ENCODE results near the gene OGA. TPM values are rescaled to one million over a fixed set of nuclear protein-coding genes. Genes with fewer than 3 reads are reported as not detected.
A peak's percentile ranks its signal among the peaks of the same experiment; 100 is the strongest.

OGA gene
- total RNA-seq = 104 TPM
- polyA plus RNA-seq = 154 TPM
- long read RNA-seq, donor 1, partial matches to known transcripts = 0 of 1 reads
- long read RNA-seq, donor 1, other reads (novel, unspliced or antisense) = 0 of 1 reads
- long read RNA-seq, donor 2 = 0 reads
- long read RNA-seq, donor 3, full-length matches to known transcripts = 12 of 30 reads
- long read RNA-seq, donor 3, partial matches to known transcripts = 18 of 30 reads
- long read RNA-seq, donor 3, other reads (novel, unspliced or antisense) = 0 of 30 reads
- long read RNA-seq, donor 4, full-length matches to known transcripts = 7 of 14 reads
- long read RNA-seq, donor 4, partial matches to known transcripts = 7 of 14 reads
- long read RNA-seq, donor 4, other reads (novel, unspliced or antisense) = 0 of 14 reads
- long read RNA-seq, donor 5, full-length matches to known transcripts = 18 of 42 reads
- long read RNA-seq, donor 5, partial matches to known transcripts = 24 of 42 reads
- long read RNA-seq, donor 5, other reads (novel, unspliced or antisense) = 0 of 42 reads
- long read RNA-seq, donor 6, full-length matches to known transcripts = 22 of 42 reads
- long read RNA-seq, donor 6, partial matches to known transcripts = 20 of 42 reads
- long read RNA-seq, donor 6, other reads (novel, unspliced or antisense) = 0 of 42 reads
- long read RNA-seq, donor 7, full-length matches to known transcripts = 6 of 6 reads
- long read RNA-seq, donor 7, partial matches to known transcripts = 0 of 6 reads
- long read RNA-seq, donor 7, other reads (novel, unspliced or antisense) = 0 of 6 reads
- long read RNA-seq, donor 8, full-length matches to known transcripts = 2 of 8 reads
- long read RNA-seq, donor 8, partial matches to known transcripts = 6 of 8 reads
- long read RNA-seq, donor 8, other reads (novel, unspliced or antisense) = 0 of 8 reads
- long read RNA-seq, donor 9, full-length matches to known transcripts = 13 of 13 reads
- long read RNA-seq, donor 9, partial matches to known transcripts = 0 of 13 reads
- long read RNA-seq, donor 9, other reads (novel, unspliced or antisense) = 0 of 13 reads
- long read RNA-seq, donor 10, full-length matches to known transcripts = 5 of 16 reads
- long read RNA-seq, donor 10, partial matches to known transcripts = 11 of 16 reads
- long read RNA-seq, donor 10, other reads (novel, unspliced or antisense) = 0 of 16 reads

- Histone ChIP-seq H3K4me1 (ENCODE audit: control insufficient read depth in 2 of 2, insufficient read depth in 2 of 2, low read length in 2 of 2) (peaks cover 22 to 36% of the 10 kb centered on the region in 2 donors), H3K36me3 (ENCODE audit: control insufficient read depth in 2 of 2, insufficient read depth in 2 of 2, low read length in 1 of 2) (peaks cover under 1 to 8% of the 10 kb centered on the region in 2 donors), H3K27ac (ENCODE audit: low read depth in 1 of 2, low read length in 1 of 2) (peak within 1 kb of the TSS; percentile 96 to 100), H3K4me3 (ENCODE audit: low read length in 2 of 2) (peak within 1 kb of the TSS; percentile 98 to 100), H3K9me3 (ENCODE audit: control insufficient read depth in 2 of 2, insufficient read depth in 1 of 2, low read length in 1 of 2) (no peaks in the 10 kb centered on the region), H3K27me3 (ENCODE audit: control insufficient read depth in 2 of 2, insufficient read depth in 1 of 2, low read length in 1 of 2) (no peaks in the 10 kb centered on the region)
- under 1% methylated on average over 47 of the region's 47 CpGs for WGBS
- DNase-seq (ENCODE audit: low read depth in 6 of 9, low spot score in 9 of 9) = peak; percentile 97 to 99 (median 98)
Measured at GRCh38 chr10:101818119-101818871, at the start of gene OGA. TSS of gene OGA (minus strand) at chr10:101818444. CDS start at chr10:101818022, 422 bp downstream.

GRCh38 chr10:101867931-101868330 is 49.7 kb upstream of the OGA start:
- Histone ChIP-seq H3K36me3 (ENCODE audit: control insufficient read depth in 2 of 2, insufficient read depth in 2 of 2, low read length in 1 of 2) (peaks cover 0 to 3% of the 10 kb centered on the region in 2 donors), H3K27ac (ENCODE audit: low read depth in 1 of 2, low read length in 1 of 2) (no peak overlapping the region), H3K4me3 (ENCODE audit: low read length in 2 of 2) (no peak overlapping the region), H3K9me3 (ENCODE audit: control insufficient read depth in 2 of 2, insufficient read depth in 1 of 2, low read length in 1 of 2) (no peaks in the 10 kb centered on the region), H3K4me1 (ENCODE audit: control insufficient read depth in 2 of 2, insufficient read depth in 2 of 2, low read length in 2 of 2) (no peaks in the 10 kb centered on the region), H3K27me3 (ENCODE audit: control insufficient read depth in 2 of 2, insufficient read depth in 1 of 2, low read length in 1 of 2) (no peaks in the 10 kb centered on the region)
- DNase-seq (ENCODE audit: low read depth in 6 of 9, low spot score in 9 of 9) = no peak
- WGBS = 91% methylated on average over 1 of the region's 1 CpG

GRCh38 chr10:101859530-101859929 is 41.3 kb upstream of the OGA start:
- Histone ChIP-seq H3K9me3 (ENCODE audit: control insufficient read depth in 2 of 2, insufficient read depth in 1 of 2, low read length in 1 of 2) (peaks cover 0 to 3% of the 10 kb centered on the region in 2 donors), H3K27me3 (ENCODE audit: control insufficient read depth in 2 of 2, insufficient read depth in 1 of 2, low read length in 1 of 2) (no peaks in the 10 kb centered on the region), H3K4me3 (ENCODE audit: low read length in 2 of 2) (no peak overlapping the region), H3K4me1 (ENCODE audit: control insufficient read depth in 2 of 2, insufficient read depth in 2 of 2, low read length in 2 of 2) (peaks cover 0 to 9% of the 10 kb centered on the region in 2 donors), H3K36me3 (ENCODE audit: control insufficient read depth in 2 of 2, insufficient read depth in 2 of 2, low read length in 1 of 2) (no peaks in the 10 kb centered on the region), H3K27ac (ENCODE audit: low read depth in 1 of 2, low read length in 1 of 2) (no peak overlapping the region)
- DNase-seq (ENCODE audit: low read depth in 6 of 9, low spot score in 9 of 9) = no peak
- 97% methylated on average over 2 of the region's 2 CpGs for WGBS

- no peak for DNase-seq (ENCODE audit: low read depth in 6 of 9, low spot score in 9 of 9)
- Histone ChIP-seq H3K4me1 (ENCODE audit: control insufficient read depth in 2 of 2, insufficient read depth in 2 of 2, low read length in 2 of 2) (peaks cover 0 to 9% of the 10 kb centered on the region in 2 donors), H3K4me3 (ENCODE audit: low read length in 2 of 2) (no peak overlapping the region), H3K9me3 (ENCODE audit: control insufficient read depth in 2 of 2, insufficient read depth in 1 of 2, low read length in 1 of 2) (peaks cover 0 to 3% of the 10 kb centered on the region in 2 donors), H3K27ac (ENCODE audit: low read depth in 1 of 2, low read length in 1 of 2) (no peak overlapping the region), H3K36me3 (ENCODE audit: control insufficient read depth in 2 of 2, insufficient read depth in 2 of 2, low read length in 1 of 2) (no peaks in the 10 kb centered on the region), H3K27me3 (ENCODE audit: control insufficient read depth in 2 of 2, insufficient read depth in 1 of 2, low read length in 1 of 2) (no peaks in the 10 kb centered on the region)
- 93% methylated on average over 3 of the region's 3 CpGs for WGBS
Measured at GRCh38 chr10:101858723-101859500, 40.7 kb upstream of the OGA start.

- H3K27ac ChIP-seq (ENCODE audit: low read depth in 1 of 2, low read length in 1 of 2) = no peak overlapping the region
- 100% methylated on average over 1 of the region's 1 CpG for WGBS
Measured at GRCh38 chr10:101857802-101858476, 39.7 kb upstream of the OGA start.

GRCh38 chr10:101856626-101857025 is 38.4 kb upstream of the OGA start:
- H3K9me3 ChIP-seq (ENCODE audit: control insufficient read depth in 2 of 2, insufficient read depth in 1 of 2, low read length in 1 of 2) = peaks cover 0 to 3% of the 10 kb centered on the region in 2 donors
- H3K4me3 ChIP-seq (ENCODE audit: low read length in 2 of 2) = no peak overlapping the region
- no peak overlapping the region for H3K27ac ChIP-seq (ENCODE audit: low read depth in 1 of 2, low read length in 1 of 2)
- no peak for DNase-seq (ENCODE audit: low read depth in 6 of 9, low spot score in 9 of 9)
- peaks cover 0 to 9% of the 10 kb centered on the region in 2 donors for H3K4me1 ChIP-seq (ENCODE audit: control insufficient read depth in 2 of 2, insufficient read depth in 2 of 2, low read length in 2 of 2)
- no peaks in the 10 kb centered on the region for H3K27me3 ChIP-seq (ENCODE audit: control insufficient read depth in 2 of 2, insufficient read depth in 1 of 2, low read length in 1 of 2)
- H3K36me3 ChIP-seq (ENCODE audit: control insufficient read depth in 2 of 2, insufficient read depth in 2 of 2, low read length in 1 of 2) = no peaks in the 10 kb centered on the region

More at GRCh38 chr10:101857802-101858476, 39.7 kb upstream of the OGA start:
- no peak overlapping the region for H3K4me3 ChIP-seq (ENCODE audit: low read length in 2 of 2)
- no peak for DNase-seq (ENCODE audit: low read depth in 6 of 9, low spot score in 9 of 9)
- peaks cover 0 to 3% of the 10 kb centered on the region in 2 donors for H3K9me3 ChIP-seq (ENCODE audit: control insufficient read depth in 2 of 2, insufficient read depth in 1 of 2, low read length in 1 of 2)
- H3K36me3 ChIP-seq (ENCODE audit: control insufficient read depth in 2 of 2, insufficient read depth in 2 of 2, low read length in 1 of 2) = no peaks in the 10 kb centered on the region
- peaks cover 0 to 9% of the 10 kb centered on the region in 2 donors for H3K4me1 ChIP-seq (ENCODE audit: control insufficient read depth in 2 of 2, insufficient read depth in 2 of 2, low read length in 2 of 2)
- H3K27me3 ChIP-seq (ENCODE audit: control insufficient read depth in 2 of 2, insufficient read depth in 1 of 2, low read length in 1 of 2) = no peaks in the 10 kb centered on the region

- H3K9me3 ChIP-seq (ENCODE audit: control insufficient read depth in 2 of 2, insufficient read depth in 1 of 2, low read length in 1 of 2) = no peaks in the 10 kb centered on the region
- no peak overlapping the region for H3K27ac ChIP-seq (ENCODE audit: low read depth in 1 of 2, low read length in 1 of 2)
- H3K36me3 ChIP-seq (ENCODE audit: control insufficient read depth in 2 of 2, insufficient read depth in 2 of 2, low read length in 1 of 2) = peaks cover 9 to 20% of the 10 kb centered on the region in 2 donors
- 97% methylated on average over 4 of the region's 4 CpGs for WGBS
- no peaks in the 10 kb centered on the region for H3K27me3 ChIP-seq (ENCODE audit: control insufficient read depth in 2 of 2, insufficient read depth in 1 of 2, low read length in 1 of 2)
- DNase-seq (ENCODE audit: low read depth in 6 of 9, low spot score in 9 of 9) = no peak
- H3K4me1 ChIP-seq (ENCODE audit: control insufficient read depth in 2 of 2, insufficient read depth in 2 of 2, low read length in 2 of 2) = peaks cover 0 to 3% of the 10 kb centered on the region in 2 donors
- H3K4me3 ChIP-seq (ENCODE audit: low read length in 2 of 2) = no peak overlapping the region
Measured at GRCh38 chr10:101851411-101852116, 33.3 kb upstream of the OGA start.
